Occipital lobe (tissue), 2 donors: ENCODE measurements around the gene PREX1. TPM values are rescaled to one million over a fixed set of nuclear protein-coding genes. Genes with fewer than 3 reads are reported as not detected.
A peak's percentile ranks its signal among the peaks of the same experiment; 100 is the strongest.

Experiments used
- DNase-seq: peaks from one replicate; lab custom pipeline; 2025; lab: John Stamatoyannopoulos, UW
- total RNA-seq: library from RNA; depleted of rRNA; stranded (reverse); fragments of >200 nt; gene quantifications from one replicate; pipeline ENCODE4 v1.2.3, GENCODE V29; 2014

Gene PREX1
- total RNA-seq, 1 donor from 2014 or later, result 21.1 TPM

DNA sequence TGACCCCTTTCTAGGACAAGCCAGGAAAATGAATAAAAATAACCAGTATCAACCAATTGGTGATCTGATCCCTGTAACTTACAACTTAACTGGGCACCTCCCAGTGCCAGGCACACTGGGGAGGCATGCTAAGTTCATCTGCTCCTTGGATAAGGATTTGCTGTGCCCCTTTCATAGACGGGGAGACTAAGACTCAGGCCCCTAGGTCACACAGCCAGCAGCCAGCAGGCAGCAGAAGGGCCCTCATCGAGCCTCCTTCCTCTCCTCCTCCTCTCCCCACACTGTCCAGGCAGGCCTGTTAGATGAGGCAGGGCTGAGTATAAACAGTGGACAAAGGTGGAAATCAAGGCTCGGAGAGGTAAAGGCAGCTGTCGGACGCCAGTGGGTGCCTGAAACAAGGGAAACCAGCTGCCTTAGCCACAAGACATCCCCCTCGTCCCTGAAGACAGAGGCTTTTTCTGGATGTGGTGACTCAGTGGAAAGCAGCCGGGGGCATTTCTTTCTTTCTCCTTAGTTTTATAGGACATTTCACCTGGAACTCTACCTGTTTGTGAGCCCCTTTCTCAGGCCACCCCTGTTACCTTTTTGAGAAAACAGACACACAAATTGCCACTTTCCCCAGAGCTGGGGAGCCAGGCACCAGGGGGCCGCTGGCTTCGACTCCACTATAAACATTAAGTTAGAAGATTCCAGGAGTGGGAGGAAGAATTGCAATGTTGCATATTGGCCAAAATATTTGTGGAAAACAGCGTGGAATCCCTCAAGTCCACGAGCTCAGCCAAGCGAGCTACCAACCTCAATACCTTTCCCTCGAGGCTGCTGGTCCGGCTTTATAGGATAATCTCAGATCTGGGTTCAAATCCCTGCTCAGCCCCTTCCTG lies 166.0 kb downstream of the PREX1 start:
- DNase-seq, result no peak

DNA sequence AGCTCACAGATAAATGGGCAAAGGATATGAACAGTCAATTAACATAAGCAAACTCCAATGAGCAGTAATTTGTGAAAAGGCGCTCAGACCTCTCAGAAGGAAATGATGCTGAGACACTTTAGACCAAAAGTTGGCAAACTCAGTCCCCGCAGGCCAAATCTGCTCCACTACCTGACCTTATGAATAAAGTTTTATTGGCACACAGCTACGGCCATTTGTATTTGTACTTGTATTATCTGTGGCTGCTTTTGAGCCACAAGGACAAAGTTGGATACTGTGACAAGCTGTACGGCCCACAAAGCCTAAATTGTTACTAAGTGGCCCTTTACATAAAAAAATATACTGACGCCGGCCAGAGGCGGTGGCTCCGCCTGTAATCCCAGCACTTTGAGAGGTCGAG lies 167.0 kb downstream of the PREX1 start:
- DNase-seq, result no peak

GRCh38 chr20:48659858-48660257 lies 167.9 kb downstream of the PREX1 start:
- no peak for DNase-seq

GRCh38 chr20:48658505-48658904 lies 169.3 kb downstream of the PREX1 start:
- DNase-seq, result no peak

DNA sequence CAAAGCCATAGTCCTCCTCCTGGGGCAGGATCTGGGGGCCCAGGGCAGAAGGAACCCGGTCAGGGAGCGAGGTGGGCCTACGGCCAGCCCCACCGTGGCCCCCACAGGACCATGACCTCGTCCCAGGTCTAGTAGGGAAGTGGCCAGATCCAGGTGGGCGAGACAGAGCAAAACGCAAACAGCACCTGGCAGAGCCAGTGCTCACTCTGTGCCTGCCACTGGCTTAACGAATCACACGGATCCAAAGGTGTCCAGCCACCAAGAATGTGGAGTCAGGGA lies 169.7 kb downstream of the PREX1 start:
- no peak for DNase-seq

GRCh38 chr20:48657426-48658197 lies 170.2 kb downstream of the PREX1 start:
- peak; percentile 60 for DNase-seq

DNA sequence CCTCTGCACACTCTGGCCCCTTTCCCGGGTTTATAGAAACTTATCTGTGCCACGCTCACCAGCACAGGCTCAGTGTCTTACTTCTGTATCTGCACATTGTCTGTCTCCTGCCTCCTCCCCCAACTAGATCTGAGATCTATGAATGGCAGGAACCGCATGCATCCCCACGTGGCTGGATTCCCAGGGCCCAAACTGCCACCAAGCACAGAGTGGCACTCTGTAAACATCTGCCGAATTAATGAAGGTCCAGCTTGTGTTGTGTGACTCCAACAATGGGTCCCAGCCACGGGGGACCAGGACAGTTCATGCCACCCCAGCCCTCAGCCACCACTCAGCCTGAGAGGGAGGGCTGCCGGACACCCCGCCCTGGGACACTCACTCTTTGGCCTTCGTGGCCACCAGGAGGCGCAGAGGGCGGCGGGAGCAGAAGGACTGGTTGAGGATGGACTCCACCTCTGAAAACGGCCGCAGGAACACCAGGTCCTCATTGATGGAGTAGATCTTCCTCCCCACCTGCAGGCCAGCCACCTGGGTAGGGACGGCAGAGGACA lies 171.1 kb downstream of the PREX1 start:
- DNase-seq, result peak; percentile 91

DNA sequence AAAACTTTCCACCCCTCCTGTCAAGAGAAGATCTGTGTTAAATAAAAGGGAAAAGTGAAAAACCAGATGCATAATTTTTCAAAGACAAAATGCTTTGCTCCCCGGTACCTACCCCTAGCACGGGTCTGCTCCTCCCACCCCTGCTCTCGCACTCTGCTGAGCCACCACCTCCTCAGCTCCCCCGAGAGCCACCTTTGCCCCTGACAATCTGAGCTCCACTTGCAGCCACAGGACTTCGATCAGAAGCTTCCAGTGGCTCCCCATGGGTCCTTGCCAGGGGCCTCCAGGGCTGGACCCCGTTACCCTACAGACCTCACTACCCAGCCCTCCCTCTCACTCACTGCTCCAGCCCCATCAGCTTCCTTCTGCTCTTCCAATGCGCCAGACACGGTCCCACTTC lies 171.7 kb downstream of the PREX1 start:
- no peak for DNase-seq

DNA sequence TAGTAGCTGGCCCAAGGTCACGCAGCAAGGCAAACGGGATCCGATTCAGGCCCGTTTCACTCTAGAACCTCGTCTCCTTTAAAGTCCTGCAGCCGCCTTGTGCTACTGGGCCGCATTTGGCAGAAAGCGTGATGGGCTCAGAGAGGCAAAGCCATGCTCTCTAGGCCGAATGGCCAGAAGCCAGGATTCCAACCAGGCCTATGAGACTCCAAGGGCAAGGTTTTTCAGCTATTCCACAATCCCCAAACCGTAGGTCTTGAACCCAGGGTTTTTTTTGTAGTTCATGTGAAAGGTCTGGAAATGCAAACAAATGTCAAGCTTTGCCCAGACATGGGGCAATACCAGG lies 174.1 kb downstream of the PREX1 start:
- DNase-seq, result no peak

DNA sequence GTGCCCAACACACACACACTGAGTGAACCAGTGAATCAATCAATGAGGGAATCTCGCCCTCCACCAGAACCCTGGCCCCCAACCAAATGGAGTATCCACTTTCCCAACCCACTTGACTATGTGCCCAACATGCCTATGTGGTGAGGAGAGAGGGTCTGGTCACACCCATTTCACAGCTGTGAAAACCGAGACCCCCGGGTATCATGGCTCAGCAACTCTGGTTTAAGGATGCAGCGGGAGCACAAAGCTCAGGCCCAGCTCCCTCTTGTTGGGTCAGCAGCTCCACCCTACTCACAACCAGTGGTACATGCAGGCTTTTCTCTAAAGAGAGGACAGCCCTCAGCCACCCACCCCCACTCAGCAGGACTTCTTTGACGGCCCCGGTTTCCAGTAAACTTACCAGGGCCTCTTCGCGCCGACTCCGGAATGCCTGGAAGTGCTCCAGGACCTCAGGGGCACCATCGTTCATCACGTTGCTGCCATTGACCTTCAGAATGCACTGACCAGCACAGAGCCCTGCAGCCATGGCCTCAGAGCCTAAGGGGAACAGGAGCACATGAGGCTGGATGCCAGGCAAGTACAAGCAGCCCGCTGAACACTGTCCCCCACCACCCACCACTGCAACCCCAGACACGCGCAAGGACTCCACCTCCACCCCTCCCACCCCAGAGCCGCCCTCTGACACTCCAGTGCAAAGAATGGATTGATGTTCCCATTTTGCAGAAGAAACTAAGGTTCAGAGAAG lies 174.7 kb downstream of the PREX1 start:
- DNase-seq, result no peak

- DNase-seq, result no peak
These were observed 175.8 kb downstream of the PREX1 start for GRCh38 chr20:48651960-48652359.

DNA sequence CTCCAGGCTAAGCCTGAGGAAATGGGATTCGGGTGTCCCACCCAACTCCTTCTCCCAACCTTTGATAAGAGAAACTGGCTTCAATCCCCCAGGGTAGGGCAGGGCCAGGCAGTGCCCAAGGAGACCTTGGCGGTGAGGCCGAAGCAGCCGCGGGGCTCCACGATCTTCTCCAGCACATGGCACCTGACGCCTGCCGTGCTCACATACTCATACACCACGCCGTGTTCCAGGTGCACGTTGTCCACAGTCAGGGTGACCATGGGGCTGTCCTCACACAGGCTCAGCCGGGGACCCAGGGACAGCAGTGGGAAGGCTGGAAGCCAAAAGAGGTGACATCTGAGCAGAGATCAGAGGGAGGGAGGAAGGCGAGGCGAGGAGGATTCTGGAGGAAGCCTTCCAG lies 176.5 kb downstream of the PREX1 start:
- DNase-seq, result no peak

DNA sequence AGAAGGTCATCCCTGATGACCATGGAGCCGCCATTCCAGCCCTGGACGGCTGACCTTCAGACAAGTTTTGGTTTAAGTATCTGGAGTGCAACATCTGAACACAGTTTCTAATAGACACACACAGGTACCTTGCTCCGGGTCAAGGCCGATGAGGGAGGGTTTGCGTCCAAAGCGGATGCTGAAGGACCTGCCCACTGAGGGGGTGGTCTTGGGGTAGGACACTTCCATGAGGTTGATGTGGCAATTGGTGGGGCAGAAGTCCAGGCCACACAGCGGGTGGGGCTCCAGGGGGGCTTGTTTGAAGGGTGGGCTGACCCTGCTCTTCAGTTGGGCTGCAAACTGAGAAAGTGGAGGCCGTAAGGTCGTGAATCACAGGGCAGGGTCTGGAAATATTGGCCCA lies 177.9 kb downstream of the PREX1 start:
- DNase-seq, result no peak

DNA sequence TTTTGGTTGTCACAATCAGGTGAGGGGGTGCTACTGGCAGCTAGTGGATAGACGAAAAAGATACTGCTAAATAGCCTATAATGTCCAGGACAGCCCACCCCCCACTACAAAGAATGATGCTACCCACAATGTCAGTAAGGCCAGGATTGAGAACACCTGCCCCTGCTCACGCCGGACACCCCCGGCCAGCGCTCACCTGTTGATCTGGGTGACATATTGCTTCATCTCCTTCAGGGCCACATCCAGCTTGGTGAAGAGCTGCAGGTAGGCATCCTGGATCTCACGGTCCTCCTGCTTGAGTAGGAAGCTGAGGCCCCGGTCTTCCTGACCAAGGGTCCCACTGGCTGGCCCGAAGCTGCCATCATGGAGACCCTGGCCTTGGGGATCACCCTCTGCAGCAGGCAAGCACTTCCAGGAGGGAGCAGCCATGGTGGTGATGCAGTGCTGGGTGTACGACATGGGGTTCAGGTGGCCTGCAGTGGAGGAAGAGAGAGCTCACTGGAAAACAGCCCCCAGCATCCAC lies 178.6 kb downstream of the PREX1 start:
- DNase-seq, result no peak

DNA sequence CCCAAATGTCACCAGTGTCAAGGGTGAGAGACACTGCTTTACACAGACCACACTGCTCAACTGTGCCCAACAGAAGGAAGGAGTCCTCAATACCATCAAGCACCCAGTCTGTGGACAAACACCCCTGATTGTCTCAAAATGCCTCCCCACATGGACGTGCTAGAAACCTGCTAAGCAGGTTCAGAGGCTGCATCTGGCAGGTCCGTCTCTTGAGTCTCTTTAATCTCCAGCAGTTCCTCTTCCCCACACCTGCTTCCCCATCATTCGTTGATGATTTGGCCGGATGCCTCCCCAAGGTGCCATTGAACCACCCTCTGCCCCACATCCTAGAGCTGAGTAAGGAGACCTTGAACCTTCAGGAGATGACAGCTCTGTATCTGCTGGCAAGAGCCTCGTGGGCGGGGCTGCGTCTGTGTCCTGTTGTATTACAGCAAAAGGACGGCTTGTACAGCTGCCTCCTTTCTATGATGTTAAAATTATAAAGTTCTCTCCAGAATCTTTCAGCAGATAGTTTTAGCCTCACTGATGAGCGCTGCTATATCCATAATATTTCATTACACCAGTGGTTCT lies 179.2 kb downstream of the PREX1 start:
- no peak for DNase-seq

DNA sequence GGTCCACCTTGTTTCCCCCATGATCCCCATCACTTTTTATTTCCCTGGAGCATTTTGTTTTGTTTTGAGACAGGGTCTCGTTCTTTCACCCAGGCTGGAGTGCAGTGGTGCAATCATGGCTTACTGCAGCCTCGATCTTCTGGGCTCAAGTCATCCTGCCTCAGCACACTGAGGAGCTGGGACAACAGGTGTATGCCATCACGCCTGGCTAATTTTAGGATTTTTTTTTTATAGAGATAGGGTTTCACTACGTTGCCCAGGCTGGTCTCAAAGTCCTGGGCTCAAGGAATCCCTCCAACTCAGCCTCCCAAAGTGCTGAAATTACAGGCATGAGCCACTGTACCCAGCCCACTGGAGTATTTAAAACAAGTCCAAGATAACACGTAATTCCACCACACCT lies 179.9 kb downstream of the PREX1 start:
- DNase-seq, result no peak

DNA sequence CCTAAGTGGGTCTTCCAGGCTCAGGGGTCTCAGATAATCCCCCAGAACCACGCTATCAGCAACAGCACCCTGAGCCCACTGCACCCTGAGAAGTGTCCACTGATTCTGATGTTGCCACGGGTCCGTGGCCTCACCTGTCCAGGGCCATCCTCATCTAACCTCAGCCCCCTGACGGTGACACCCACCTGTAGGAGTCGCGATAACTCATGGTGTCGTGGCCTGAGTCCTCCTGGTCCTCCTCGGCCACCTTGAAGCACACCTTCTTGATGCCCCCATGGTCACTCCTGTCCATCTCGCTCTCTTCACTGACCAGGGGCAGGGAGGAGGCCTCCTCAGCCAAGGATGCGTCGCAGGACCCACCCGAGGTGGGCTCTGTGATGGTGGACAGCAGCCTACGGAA lies 182.1 kb downstream of the PREX1 start:
- DNase-seq, result no peak

- DNase-seq, result no peak
These were observed 183.4 kb downstream of the PREX1 start for GRCh38 chr20:48644286-48644828.

- DNase-seq, result no peak
These were observed 185.5 kb downstream of the PREX1 start for GRCh38 chr20:48642105-48642880.

- no peak for DNase-seq
These were observed 186.9 kb downstream of the PREX1 start for GRCh38 chr20:48640871-48641270.
